Esophagus squamous epithelium (tissue), 5 donors: Measurements from ENCODE around the gene TRAM2. TPM values are rescaled to one million over a fixed set of nuclear protein-coding genes. Genes with fewer than 3 reads are reported as not detected.

Source experiments
- DNase-seq: peaks from one replicate; lab custom pipeline; 2025; lab: John Stamatoyannopoulos, UW
- H3K27ac ChIP-seq, 4 donors: fragments of 200-600 bp; sonication (generic); one replicate each; pipeline ENCODE4 v1.5.1; 2016 to 2019; ENCODE audit warnings: mild to moderate bottlenecking in 1 of 4
- H3K27me3 ChIP-seq, 4 donors: fragments of 200-600 bp; sonication (generic); 1 replicate in 3 of 4; 2 replicates in 1 of 4; pipeline versions ENCODE4 v1.5.1 to v1.6.0; 2017 to 2021; ENCODE audit warnings: antibody characterized with exemption in 1 of 4
- H3K36me3 ChIP-seq, 3 donors: fragments of 200-600 bp; sonication (generic); one replicate each; pipeline ENCODE4 v1.5.1; 2016 to 2019
- H3K4me1 ChIP-seq, 3 donors: fragments of 200-600 bp; sonication (generic); one replicate each; pipeline ENCODE4 v1.5.1; 2017 to 2019
- H3K4me3 ChIP-seq, 4 donors: fragments of 200-600 bp; sonication (generic); 1 replicate in 3 of 4; 2 replicates in 1 of 4; pipeline ENCODE4 v1.5.1; 2016 to 2019; ENCODE audit warnings: mild to moderate bottlenecking in 2 of 4, moderate library complexity in 1 of 4
- H3K9me3 ChIP-seq, 3 donors: fragments of 200-600 bp; sonication (generic); one replicate each; pipeline ENCODE4 v1.5.1; 2016 to 2019
- CTCF ChIP-seq, 6 experiments: fragments of 450-650 bp in 4 of 6; fragments of 200-600 bp in 2 of 6; sonication (generic) in 2 of 6; IDR thresholded peaks; one replicate each; pipeline ENCODE4 v1.5.1; 2016 to 2019; ENCODE audit warnings: antibody characterized with exemption in 6 of 6, mild to moderate bottlenecking in 4 of 6, moderate library complexity in 4 of 6
- POLR2A ChIP-seq, 4 donors: fragments of 450-650 bp; IDR thresholded peaks; one replicate each; pipeline ENCODE4 v1.6.1; 2017; ENCODE audit warnings: antibody characterized with exemption in 4 of 4, mild to moderate bottlenecking in 4 of 4, moderate library complexity in 3 of 4
- WGBS, 2 donors: methylation state at CpG; one replicate each; pipeline ENCODE4 v1.1.5; 2018; 5-methylcytosine and 5-hydroxymethylcytosine counted together
- intact Hi-C: fragments of 100-400 bp; cut with DNase I; formaldehyde crosslinking; loops from one replicate; pipeline ENCODE4 v1.15.0; 2022
- total RNA-seq, 4 donors: library from RNA; depleted of rRNA; stranded (reverse); fragments of >200 nt; gene quantifications; one replicate each; pipeline ENCODE4 v1.1.0, GENCODE V29; 2016
- donor health status: DM: yes; HTN: yes; CAD: no.

Gene TRAM2
- total RNA-seq, 4 donors from 2014 or later, result 2.3 to 8.6 (median 5.3) TPM

DNA sequence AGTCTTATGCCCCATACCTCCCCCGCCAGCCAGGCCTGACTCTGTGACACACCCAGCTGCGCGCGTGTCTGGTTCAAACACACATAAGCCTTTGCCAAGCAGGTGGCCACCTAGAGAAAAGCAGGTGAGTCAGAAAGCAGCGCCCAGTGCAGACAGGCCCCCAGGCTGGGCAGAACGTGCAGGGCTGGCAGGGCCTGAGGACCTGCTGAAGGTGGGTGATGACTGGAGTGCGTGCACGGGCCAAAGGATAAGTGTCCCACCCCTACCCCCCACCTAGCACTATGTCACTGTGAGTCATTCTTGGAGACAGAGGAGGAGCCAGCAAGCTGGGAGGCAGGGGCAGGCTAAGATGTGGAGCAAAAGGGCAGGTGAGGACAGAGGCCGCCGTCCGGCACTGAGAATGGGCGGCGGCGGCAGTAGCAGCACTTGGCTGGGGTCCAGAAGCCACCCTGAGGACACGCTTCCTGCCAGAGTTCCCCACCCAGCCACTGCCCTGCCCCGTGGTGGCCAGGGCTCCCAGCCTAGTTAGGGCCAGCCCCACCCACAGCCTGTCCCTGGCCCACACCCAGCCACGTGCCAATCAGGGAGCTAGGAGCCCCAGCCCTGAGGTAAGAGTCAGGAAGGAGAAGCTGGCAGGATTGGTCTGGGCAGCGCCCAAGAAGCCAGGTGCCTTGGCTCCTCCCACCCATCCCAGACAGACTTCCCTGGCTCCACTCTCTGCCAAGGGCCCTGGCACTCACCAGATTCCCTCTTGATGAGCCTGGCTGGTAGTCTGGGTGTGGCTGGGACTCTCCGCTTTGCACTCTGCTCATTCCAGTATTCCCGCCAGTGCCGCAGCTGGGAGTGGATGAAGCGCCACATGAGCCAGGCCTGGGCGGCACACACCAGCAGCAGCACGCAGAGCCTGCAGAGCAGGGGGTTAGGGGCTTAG lies 72.7 kb downstream of the TRAM2 start:
- peaks cover 3 to 57% (median 4%) of the 10 kb centered on the region in 3 donors for H3K36me3 ChIP-seq
- WGBS, 2 donors, result 4 to 48% methylated on average over 4 to 8 of the region's 24 CpGs
- peaks cover 0 to 54% (median 0%) of the 10 kb centered on the region in 4 donors for H3K27me3 ChIP-seq
- intact Hi-C loops, result loop anchor here (5.0 kb wide), 1 partner anchor 73 kb away; the partner anchor contains the start of gene TRAM2
- H3K9me3 ChIP-seq, result no peaks in the 10 kb centered on the region
- peak overlapping the region in 3 of 4 donors; percentile 8 to 45 (median 12) for H3K4me3 ChIP-seq
- peak overlapping the region; percentile 57 to 85 (median 73) for H3K27ac ChIP-seq
- peak; percentile 41 for DNase-seq
- H3K4me1 ChIP-seq, result peaks cover 19 to 55% (median 29%) of the 10 kb centered on the region in 3 donors
- TF ChIP-seq CTCF (IDR thresholded peaks at IDR 0.05), result no peak
- TF ChIP-seq POLR2A (IDR thresholded peaks at IDR 0.05), result no peak

DNA sequence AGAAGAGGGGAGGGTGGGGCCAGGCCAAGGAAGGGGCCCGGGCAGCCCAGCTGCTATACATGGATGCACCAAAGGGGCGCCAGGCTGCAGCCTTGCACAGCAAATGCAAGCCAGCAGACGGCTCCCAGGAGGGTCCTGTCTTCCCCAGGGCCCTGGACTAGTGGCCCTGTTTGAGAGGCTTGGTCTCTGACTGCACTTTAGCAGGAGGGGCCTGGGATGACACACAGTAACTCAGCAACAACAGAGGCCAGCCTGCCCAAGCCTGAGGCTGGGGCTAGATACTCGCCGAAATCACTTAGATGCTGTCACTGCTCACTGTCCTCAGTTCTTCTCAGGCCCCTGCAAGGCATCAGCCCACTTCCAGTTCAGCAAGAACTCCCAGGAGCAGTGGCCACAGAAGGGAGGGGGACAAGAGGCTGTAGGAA lies 73.5 kb downstream of the TRAM2 start:
- H3K9me3 ChIP-seq, result no peaks in the 10 kb centered on the region
- no CpG with 5 or more reads among the region's 5 CpGs for WGBS, 2 donors
- intact Hi-C loops, result loop anchor here (5.0 kb wide), 1 partner anchor 74 kb away; the partner anchor contains the start of gene TRAM2
- H3K36me3 ChIP-seq, result peaks cover 0 to 49% (median 0%) of the 10 kb centered on the region in 3 donors
- DNase-seq, result no peak
- H3K27me3 ChIP-seq, result peaks cover 0 to 53% (median 0%) of the 10 kb centered on the region in 4 donors
- peaks cover 19 to 60% (median 31%) of the 10 kb centered on the region in 3 donors for H3K4me1 ChIP-seq
- no peak for TF ChIP-seq POLR2A (IDR thresholded peaks at IDR 0.05)
- TF ChIP-seq CTCF (IDR thresholded peaks at IDR 0.05), result no peak
- no peak overlapping the region for H3K4me3 ChIP-seq
- peak overlapping the region; percentile 57 to 85 (median 73) for H3K27ac ChIP-seq

DNA sequence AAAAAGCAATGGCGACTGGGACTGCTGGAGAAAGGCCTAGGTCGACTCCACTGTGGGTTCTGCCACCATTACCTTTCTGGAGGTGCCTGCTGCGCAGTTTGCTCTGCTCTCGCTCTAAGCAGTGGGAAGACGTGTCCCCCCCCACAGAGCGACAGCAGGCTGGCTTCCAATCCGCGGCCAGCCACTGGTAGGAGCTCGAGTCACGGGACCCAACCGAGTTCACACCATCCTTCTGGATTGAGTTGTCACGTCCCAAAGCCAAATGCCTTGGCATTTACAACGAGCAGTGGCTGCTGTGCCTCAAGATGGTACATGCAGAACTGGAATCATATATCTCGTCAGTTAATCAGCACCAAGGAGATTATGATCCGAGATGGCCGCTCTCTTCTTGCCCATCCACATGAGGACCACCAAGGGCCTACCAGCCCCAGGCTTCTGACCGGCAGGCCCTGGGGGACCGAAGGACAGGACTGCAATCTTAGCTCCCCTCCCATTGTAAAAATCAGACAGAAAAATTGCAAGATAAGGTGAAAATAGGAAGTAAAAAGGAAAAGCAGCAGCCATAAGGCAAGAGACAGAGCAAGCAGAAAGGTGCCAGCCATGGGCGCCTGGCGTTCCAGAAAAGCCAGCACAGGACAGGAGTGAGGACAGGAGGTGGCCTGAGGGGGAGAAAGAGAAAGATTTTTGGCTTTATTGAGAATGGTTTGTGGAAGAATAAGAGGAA lies 74.4 kb downstream of the TRAM2 start:
- Histone ChIP-seq H3K9me3 (no peaks in the 10 kb centered on the region), H3K27ac (no peak overlapping the region), H3K4me1 (peaks cover 19 to 60% (median 35%) of the 10 kb centered on the region in 3 donors), H3K36me3 (peaks cover 0 to 41% (median 0%) of the 10 kb centered on the region in 3 donors), H3K4me3 (no peak overlapping the region), H3K27me3 (peaks cover 0 to 49% (median 0%) of the 10 kb centered on the region in 4 donors)
- intact Hi-C loops, result loop anchor here (5.0 kb wide), 1 partner anchor 75 kb away; the partner anchor contains the start of gene TRAM2
- no peak for TF ChIP-seq POLR2A (IDR thresholded peaks at IDR 0.05)
- 86 to 91% methylated on average over 8 to 11 of the region's 20 CpGs for WGBS, 2 donors
- DNase-seq, result no peak

GRCh38 chr6:52500238-52501129 lies 76.4 kb downstream of the TRAM2 start:
- DNase-seq, result no peak
- 75 to 77% methylated on average over 6 to 9 of the region's 9 CpGs for WGBS, 2 donors
- Histone ChIP-seq H3K4me3 (no peak overlapping the region), H3K27ac (peak overlapping the region in 1 of 4 donors; percentile 37), H3K9me3 (no peaks in the 10 kb centered on the region), H3K27me3 (peaks cover 0 to 41% (median 0%) of the 10 kb centered on the region in 4 donors), H3K36me3 (peaks cover 0 to 22% (median 0%) of the 10 kb centered on the region in 3 donors), H3K4me1 (peaks cover 19 to 55% (median 35%) of the 10 kb centered on the region in 3 donors)
- intact Hi-C loops, result loop anchor here (5.0 kb wide), 1 partner anchor 77 kb away; the partner anchor contains the start of gene TRAM2
- no peak for TF ChIP-seq POLR2A (IDR thresholded peaks at IDR 0.05)
- no peak for TF ChIP-seq CTCF (IDR thresholded peaks at IDR 0.05)
